Measurements from ENCODE around the gene FUT2. TPM values are rescaled to one million over a fixed set of nuclear protein-coding genes. Genes with fewer than 3 reads are reported as not detected.
"Not testable (repeated sequence)": the region's sequence is repeated elsewhere in the genome, so short reads cannot be mapped to it uniquely, and the experiment has no call there.

FUT2 gene
- total and polyA plus RNA-seq, 2 donors from 2014 or later: 0.28 to 5.8 TPM

GRCh38 chr19:48654299-48655059, 41.3 kb upstream of the FUT2 start:
- Histone ChIP-seq H3K27me3 (ENCODE audit: control insufficient read depth, insufficient read depth, low read length) (no peaks in the 10 kb centered on the region), H3K9ac (ENCODE audit: low read length in 3 of 3) (no peak overlapping the region), H3K4me3 (ENCODE audit: low read length in 3 of 3) (no peak overlapping the region), H3K9me3 (ENCODE audit: control insufficient read depth in 2 of 3, insufficient read depth in 1 of 3, low read length in 3 of 3) (no peaks in the 10 kb centered on the region), H3K27ac (ENCODE audit: low read depth in 2 of 2, low read length in 2 of 2) (no peak overlapping the region), H3K36me3 (ENCODE audit: control insufficient read depth in 2 of 3, insufficient read depth in 3 of 3, low read length in 3 of 3) (no peaks in the 10 kb centered on the region), H3K4me1 (ENCODE audit: control insufficient read depth in 2 of 3, insufficient read depth in 2 of 3, low read depth in 1 of 3, low read length in 3 of 3) (peaks cover 0 to 5% (median 3%) of the 10 kb centered on the region in 3 donors)
- intact Hi-C loops (cut with DNase I): no loop called here
- no peak for FAIRE-seq
- TF ChIP-seq CTCF (IDR thresholded peaks at IDR 0.05; ENCODE audit: borderline replicate concordance, extremely low read depth, insufficient read depth): no peak
- DNase-seq: peak in 2 of 5 donors; percentile 47 to 52

GRCh38 chr19:48656840-48657474, 38.8 kb upstream of the FUT2 start:
- Histone ChIP-seq H3K9me3 (ENCODE audit: control insufficient read depth in 2 of 3, insufficient read depth in 1 of 3, low read length in 3 of 3) (no peaks in the 10 kb centered on the region), H3K9ac (ENCODE audit: low read length in 3 of 3) (no peak overlapping the region), H3K27me3 (ENCODE audit: control insufficient read depth, insufficient read depth, low read length) (no peaks in the 10 kb centered on the region), H3K4me3 (ENCODE audit: low read length in 3 of 3) (no peak overlapping the region), H3K4me1 (ENCODE audit: control insufficient read depth in 2 of 3, insufficient read depth in 2 of 3, low read depth in 1 of 3, low read length in 3 of 3) (peaks cover 3 to 5% (median 3%) of the 10 kb centered on the region in 3 donors), H3K36me3 (ENCODE audit: control insufficient read depth in 2 of 3, insufficient read depth in 3 of 3, low read length in 3 of 3) (no peaks in the 10 kb centered on the region), H3K27ac (ENCODE audit: low read depth in 2 of 2, low read length in 2 of 2) (no peak overlapping the region)
- TF ChIP-seq CTCF (IDR thresholded peaks at IDR 0.05; ENCODE audit: borderline replicate concordance, extremely low read depth, insufficient read depth): no peak
- FAIRE-seq: no peak
- intact Hi-C loops (cut with DNase I): no loop called here
- peak in 4 of 5 donors; percentile 45 to 87 (median 70) for DNase-seq

GRCh38 chr19:48657828-48658227, 37.9 kb upstream of the FUT2 start:
- H3K27ac ChIP-seq (ENCODE audit: low read depth in 2 of 2, low read length in 2 of 2); H3K4me3 ChIP-seq (ENCODE audit: low read length in 3 of 3); DNase-seq; H3K4me1 ChIP-seq (ENCODE audit: control insufficient read depth in 2 of 3, insufficient read depth in 2 of 3, low read depth in 1 of 3, low read length in 3 of 3); H3K27me3 ChIP-seq (ENCODE audit: control insufficient read depth, insufficient read depth, low read length); H3K36me3 ChIP-seq (ENCODE audit: control insufficient read depth in 2 of 3, insufficient read depth in 3 of 3, low read length in 3 of 3); H3K9ac ChIP-seq (ENCODE audit: low read length in 3 of 3); FAIRE-seq; H3K9me3 ChIP-seq (ENCODE audit: control insufficient read depth in 2 of 3, insufficient read depth in 1 of 3, low read length in 3 of 3); intact Hi-C loops (cut with DNase I): not testable (repeated sequence)

DNA sequence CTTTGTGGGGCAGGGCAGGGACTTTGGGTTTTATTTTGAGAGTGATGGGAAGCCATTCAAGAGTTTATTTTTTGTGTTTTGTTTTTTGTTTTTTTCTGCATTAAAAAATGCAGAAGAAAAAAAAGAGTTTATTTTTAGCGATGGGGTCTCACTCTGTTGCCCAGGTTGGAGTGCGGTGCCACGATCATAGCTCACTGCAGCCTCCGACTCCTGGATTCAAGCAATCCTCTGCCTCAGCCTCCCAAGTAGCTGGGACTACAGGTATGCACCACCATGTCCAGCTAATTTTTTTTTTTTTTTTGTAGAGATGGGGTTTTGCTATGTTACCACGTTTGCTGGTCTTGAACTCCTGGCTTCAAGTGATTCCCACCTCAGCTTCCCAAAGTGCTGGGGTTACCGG, 37.3 kb upstream of the FUT2 start:
- intact Hi-C loops (cut with DNase I): no loop called here
- Histone ChIP-seq H3K27ac (ENCODE audit: low read depth in 2 of 2, low read length in 2 of 2) (no peak overlapping the region), H3K9ac (ENCODE audit: low read length in 3 of 3) (no peak overlapping the region), H3K9me3 (ENCODE audit: control insufficient read depth in 2 of 3, insufficient read depth in 1 of 3, low read length in 3 of 3) (no peaks in the 10 kb centered on the region), H3K36me3 (ENCODE audit: control insufficient read depth in 2 of 3, insufficient read depth in 3 of 3, low read length in 3 of 3) (no peaks in the 10 kb centered on the region), H3K4me1 (ENCODE audit: control insufficient read depth in 2 of 3, insufficient read depth in 2 of 3, low read depth in 1 of 3, low read length in 3 of 3) (peaks cover 3 to 5% (median 3%) of the 10 kb centered on the region in 3 donors), H3K27me3 (ENCODE audit: control insufficient read depth, insufficient read depth, low read length) (no peaks in the 10 kb centered on the region), H3K4me3 (ENCODE audit: low read length in 3 of 3) (no peak overlapping the region)
- DNase-seq (no peak), FAIRE-seq (no peak)
- no peak for TF ChIP-seq CTCF (IDR thresholded peaks at IDR 0.05; ENCODE audit: borderline replicate concordance, extremely low read depth, insufficient read depth)
